Measurements from ENCODE around the gene GRIN1. TPM values are rescaled to one million over a fixed set of nuclear protein-coding genes. Genes with fewer than 3 reads are reported as not detected.

The GRIN1 gene
- total RNA-seq, 1 donor from 2014 or later: not detected

DNA sequence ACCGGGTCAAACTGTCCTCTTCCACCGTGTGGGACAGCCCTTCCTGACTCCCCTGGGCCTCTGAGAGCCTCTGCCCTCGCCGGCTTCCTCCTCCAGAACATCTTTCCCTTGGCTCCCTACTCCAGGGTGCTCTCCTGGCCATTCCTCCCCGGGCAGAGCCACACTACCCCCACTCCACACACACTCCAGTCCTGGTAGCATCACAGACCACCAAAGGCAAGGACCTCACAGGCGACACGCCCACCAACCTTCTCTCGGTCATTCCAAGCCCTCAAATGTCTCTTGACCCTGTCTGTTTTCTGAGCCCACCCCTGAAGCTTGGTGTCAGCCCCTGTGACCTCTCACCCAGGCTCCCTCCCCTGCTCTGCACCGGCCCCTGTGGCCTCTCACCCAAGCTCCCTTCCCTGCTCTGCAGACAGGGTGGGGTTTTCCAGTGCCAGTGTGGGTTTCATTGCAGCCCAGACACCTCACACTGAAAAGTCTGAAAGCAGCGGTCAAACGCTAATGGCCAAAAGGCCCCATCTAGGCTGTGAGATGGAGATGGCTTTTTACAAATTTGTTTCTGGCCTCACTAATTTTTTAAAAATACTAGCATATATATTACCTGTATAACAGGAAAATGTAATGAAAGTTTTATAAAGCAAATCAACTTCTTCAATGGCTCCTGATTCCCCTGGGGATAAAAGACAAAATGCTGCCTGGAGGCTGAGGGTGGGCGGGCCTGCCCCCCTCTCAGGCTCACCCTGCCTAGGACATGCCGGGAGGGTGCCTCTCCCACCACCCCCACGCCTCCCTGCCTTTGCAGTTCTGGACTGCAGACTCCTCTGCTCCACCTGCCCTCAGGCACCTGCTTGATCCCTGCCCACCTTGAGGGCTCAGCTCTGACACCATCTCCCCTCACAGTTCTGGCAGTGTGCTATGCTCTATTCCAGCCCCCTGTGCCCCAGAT, 20.4 kb downstream of the GRIN1 start:
- Histone ChIP-seq H3K4me1 (ENCODE audit: control insufficient read depth in 3 of 3, insufficient read depth in 3 of 3, low read length in 3 of 3) (peaks cover 3 to 15% (median 8%) of the 10 kb centered on the region in 3 donors), H3K27me3 (ENCODE audit: control insufficient read depth in 3 of 3, insufficient read depth in 3 of 3, low read length in 3 of 3) (peaks cover 72 to 88% (median 80%) of the 10 kb centered on the region in 3 donors), H3K9ac (ENCODE audit: low read depth in 1 of 3, low read length in 3 of 3) (no peak overlapping the region)

GRCh38 chr9:137160054-137160425, 21.1 kb downstream of the GRIN1 start:
- Histone ChIP-seq H3K9me3 (ENCODE audit: control insufficient read depth in 3 of 3, low read length in 3 of 3) (no peaks in the 10 kb centered on the region), H3K27ac (ENCODE audit: low read depth, low read length) (no peak overlapping the region)

More for the DNA sequence above, 20.4 kb downstream of the GRIN1 start:
- no peaks in the 10 kb centered on the region for H3K36me3 ChIP-seq (ENCODE audit: control insufficient read depth in 3 of 3, insufficient read depth in 3 of 3, low read length in 3 of 3)
- no peaks in the 10 kb centered on the region for H3K9me3 ChIP-seq (ENCODE audit: control insufficient read depth in 3 of 3, low read length in 3 of 3)
- no peak overlapping the region for H3K4me3 ChIP-seq (ENCODE audit: low read length in 3 of 3)
- H3K27ac ChIP-seq (ENCODE audit: low read depth, low read length): no peak overlapping the region

DNA sequence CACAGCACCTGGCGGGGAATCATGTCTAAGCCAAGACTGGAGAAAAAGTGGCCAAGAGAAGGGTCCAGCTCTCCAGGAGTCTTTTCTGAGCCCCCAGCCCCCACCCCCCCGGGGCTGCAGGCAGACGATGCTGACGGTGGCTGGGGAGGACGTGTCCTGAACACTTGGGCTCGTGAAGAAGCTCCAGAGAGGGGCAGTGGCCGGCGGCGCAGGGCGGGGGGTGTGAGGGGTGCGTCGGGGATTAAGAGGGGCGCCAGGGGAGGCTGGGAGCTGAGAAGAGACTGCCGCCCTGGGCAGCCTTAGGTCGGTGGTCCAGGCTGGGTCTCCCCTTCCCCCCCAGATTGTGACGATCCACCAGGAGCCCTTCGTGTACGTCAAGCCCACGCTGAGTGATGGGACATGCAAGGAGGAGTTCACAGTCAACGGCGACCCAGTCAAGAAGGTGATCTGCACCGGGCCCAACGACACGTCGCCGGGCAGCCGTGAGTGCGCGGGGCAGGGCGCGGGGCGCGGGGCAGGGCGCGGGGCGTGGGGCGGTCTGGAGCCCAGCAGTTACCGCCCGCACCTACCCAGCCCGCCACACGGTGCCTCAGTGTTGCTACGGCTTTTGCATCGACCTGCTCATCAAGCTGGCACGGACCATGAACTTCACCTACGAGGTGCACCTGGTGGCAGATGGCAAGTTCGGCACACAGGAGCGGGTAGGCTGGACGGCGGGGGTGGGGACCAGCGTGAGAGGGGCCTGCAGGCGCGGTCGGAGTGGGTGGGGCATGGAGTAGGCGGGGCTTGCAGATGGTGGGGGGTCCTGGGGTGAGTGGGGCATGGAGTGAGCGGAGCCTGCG, 22.0 kb downstream of the GRIN1 start:
- H3K27me3 ChIP-seq (ENCODE audit: control insufficient read depth in 3 of 3, insufficient read depth in 3 of 3, low read length in 3 of 3): peaks cover 78 to 91% (median 85%) of the 10 kb centered on the region in 3 donors
- H3K9ac ChIP-seq (ENCODE audit: low read depth in 1 of 3, low read length in 3 of 3): no peak overlapping the region
- no peaks in the 10 kb centered on the region for H3K9me3 ChIP-seq (ENCODE audit: control insufficient read depth in 3 of 3, low read length in 3 of 3)

More at GRCh38 chr9:137160054-137160425, 21.1 kb downstream of the GRIN1 start:
- Histone ChIP-seq H3K36me3 (ENCODE audit: control insufficient read depth in 3 of 3, insufficient read depth in 3 of 3, low read length in 3 of 3) (no peaks in the 10 kb centered on the region), H3K4me3 (ENCODE audit: low read length in 3 of 3) (no peak overlapping the region), H3K9ac (ENCODE audit: low read depth in 1 of 3, low read length in 3 of 3) (no peak overlapping the region), H3K27me3 (ENCODE audit: control insufficient read depth in 3 of 3, insufficient read depth in 3 of 3, low read length in 3 of 3) (peaks cover 78 to 91% (median 85%) of the 10 kb centered on the region in 3 donors), H3K4me1 (ENCODE audit: control insufficient read depth in 3 of 3, insufficient read depth in 3 of 3, low read length in 3 of 3) (peaks cover 3 to 15% (median 8%) of the 10 kb centered on the region in 3 donors)

GRCh38 chr9:137161558-137162486, 22.9 kb downstream of the GRIN1 start:
- H3K36me3 ChIP-seq (ENCODE audit: control insufficient read depth in 3 of 3, insufficient read depth in 3 of 3, low read length in 3 of 3): no peaks in the 10 kb centered on the region
- H3K4me3 ChIP-seq (ENCODE audit: low read length in 3 of 3): no peak overlapping the region
- no peaks in the 10 kb centered on the region for H3K9me3 ChIP-seq (ENCODE audit: control insufficient read depth in 3 of 3, low read length in 3 of 3)
- no peak overlapping the region for H3K27ac ChIP-seq (ENCODE audit: low read depth, low read length)
- H3K27me3 ChIP-seq (ENCODE audit: control insufficient read depth in 3 of 3, insufficient read depth in 3 of 3, low read length in 3 of 3): peaks cover 78 to 91% (median 86%) of the 10 kb centered on the region in 3 donors
- H3K9ac ChIP-seq (ENCODE audit: low read depth in 1 of 3, low read length in 3 of 3): no peak overlapping the region
- H3K4me1 ChIP-seq (ENCODE audit: control insufficient read depth in 3 of 3, insufficient read depth in 3 of 3, low read length in 3 of 3): peaks cover 3 to 11% (median 5%) of the 10 kb centered on the region in 3 donors

More for the DNA sequence above, 22.0 kb downstream of the GRIN1 start:
- Histone ChIP-seq H3K27ac (ENCODE audit: low read depth, low read length) (no peak overlapping the region), H3K4me1 (ENCODE audit: control insufficient read depth in 3 of 3, insufficient read depth in 3 of 3, low read length in 3 of 3) (peaks cover 3 to 15% (median 8%) of the 10 kb centered on the region in 3 donors), H3K4me3 (ENCODE audit: low read length in 3 of 3) (no peak overlapping the region), H3K36me3 (ENCODE audit: control insufficient read depth in 3 of 3, insufficient read depth in 3 of 3, low read length in 3 of 3) (no peaks in the 10 kb centered on the region)

GRCh38 chr9:137162505-137163364, 23.8 kb downstream of the GRIN1 start:
- H3K4me3 ChIP-seq (ENCODE audit: low read length in 3 of 3): no peak overlapping the region
- peaks cover 73 to 93% (median 86%) of the 10 kb centered on the region in 3 donors for H3K27me3 ChIP-seq (ENCODE audit: control insufficient read depth in 3 of 3, insufficient read depth in 3 of 3, low read length in 3 of 3)
- no peak overlapping the region for H3K27ac ChIP-seq (ENCODE audit: low read depth, low read length)

GRCh38 chr9:137163365-137163715, 24.4 kb downstream of the GRIN1 start:
- H3K36me3 ChIP-seq (ENCODE audit: control insufficient read depth in 3 of 3, insufficient read depth in 3 of 3, low read length in 3 of 3): no peaks in the 10 kb centered on the region
- peaks cover 71 to 92% (median 85%) of the 10 kb centered on the region in 3 donors for H3K27me3 ChIP-seq (ENCODE audit: control insufficient read depth in 3 of 3, insufficient read depth in 3 of 3, low read length in 3 of 3)
- no peak overlapping the region for H3K27ac ChIP-seq (ENCODE audit: low read depth, low read length)
- H3K9ac ChIP-seq (ENCODE audit: low read depth in 1 of 3, low read length in 3 of 3): no peak overlapping the region
- H3K9me3 ChIP-seq (ENCODE audit: control insufficient read depth in 3 of 3, low read length in 3 of 3): no peaks in the 10 kb centered on the region
- peaks cover 3 to 16% (median 9%) of the 10 kb centered on the region in 3 donors for H3K4me1 ChIP-seq (ENCODE audit: control insufficient read depth in 3 of 3, insufficient read depth in 3 of 3, low read length in 3 of 3)
- no peak overlapping the region for H3K4me3 ChIP-seq (ENCODE audit: low read length in 3 of 3)

More at GRCh38 chr9:137162505-137163364, 23.8 kb downstream of the GRIN1 start:
- Histone ChIP-seq H3K9ac (ENCODE audit: low read depth in 1 of 3, low read length in 3 of 3) (no peak overlapping the region), H3K36me3 (ENCODE audit: control insufficient read depth in 3 of 3, insufficient read depth in 3 of 3, low read length in 3 of 3) (no peaks in the 10 kb centered on the region), H3K9me3 (ENCODE audit: control insufficient read depth in 3 of 3, low read length in 3 of 3) (no peaks in the 10 kb centered on the region), H3K4me1 (ENCODE audit: control insufficient read depth in 3 of 3, insufficient read depth in 3 of 3, low read length in 3 of 3) (peaks cover 3 to 11% (median 5%) of the 10 kb centered on the region in 3 donors)

GRCh38 chr9:137163805-137164204, 24.9 kb downstream of the GRIN1 start:
- Histone ChIP-seq H3K9me3 (ENCODE audit: control insufficient read depth in 3 of 3, low read length in 3 of 3) (no peaks in the 10 kb centered on the region), H3K27ac (ENCODE audit: low read depth, low read length) (no peak overlapping the region), H3K9ac (ENCODE audit: low read depth in 1 of 3, low read length in 3 of 3) (no peak overlapping the region), H3K4me1 (ENCODE audit: control insufficient read depth in 3 of 3, insufficient read depth in 3 of 3, low read length in 3 of 3) (peaks cover 5 to 19% (median 13%) of the 10 kb centered on the region in 3 donors), H3K4me3 (ENCODE audit: low read length in 3 of 3) (no peak overlapping the region), H3K27me3 (ENCODE audit: control insufficient read depth in 3 of 3, insufficient read depth in 3 of 3, low read length in 3 of 3) (peaks cover 67 to 92% (median 86%) of the 10 kb centered on the region in 3 donors), H3K36me3 (ENCODE audit: control insufficient read depth in 3 of 3, insufficient read depth in 3 of 3, low read length in 3 of 3) (no peaks in the 10 kb centered on the region)

DNA sequence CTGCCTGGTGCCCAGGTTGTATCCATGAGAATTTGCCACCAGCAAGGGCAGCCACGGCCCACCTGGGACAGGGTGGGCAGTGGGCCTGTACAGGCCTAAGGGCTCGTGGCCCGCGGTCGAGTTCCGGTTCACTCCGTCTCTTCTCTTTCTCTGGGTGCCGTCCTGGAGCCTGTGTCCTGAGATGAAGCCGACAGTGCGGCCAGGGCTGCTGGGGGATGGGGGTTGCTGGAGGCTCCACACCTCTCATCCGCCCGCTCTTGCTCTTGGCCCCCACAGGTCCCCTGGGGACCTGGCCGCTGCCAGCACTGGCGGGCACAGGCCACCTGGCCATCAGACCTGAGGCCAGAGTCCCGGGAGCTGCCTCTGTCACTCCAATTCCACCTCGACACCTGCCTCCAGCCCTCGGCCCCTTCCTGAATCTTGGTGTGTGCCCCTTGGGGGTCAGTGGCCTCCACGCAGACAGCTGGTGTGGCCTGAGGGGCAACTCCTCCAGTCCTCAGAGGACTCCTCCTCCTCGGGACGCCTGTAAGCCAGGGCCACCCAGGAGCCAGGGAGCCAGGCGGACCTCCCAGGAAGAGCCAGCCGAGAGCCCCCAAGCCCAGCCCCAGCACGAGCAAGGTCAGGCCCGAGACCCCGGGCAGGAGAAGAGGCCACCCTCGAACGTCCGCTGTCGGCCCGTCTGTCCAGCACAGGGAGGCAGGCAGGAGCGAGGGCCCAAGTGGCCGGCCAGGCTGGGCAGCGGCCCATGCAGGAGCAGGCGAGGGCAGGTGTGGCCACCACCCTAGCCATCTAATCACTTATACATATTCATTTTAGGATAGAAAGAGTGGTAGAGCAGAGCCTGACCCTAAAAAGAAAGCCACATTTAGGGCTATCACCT, 25.7 kb downstream of the GRIN1 start:
- no peak overlapping the region for H3K4me3 ChIP-seq (ENCODE audit: low read length in 3 of 3)
- H3K36me3 ChIP-seq (ENCODE audit: control insufficient read depth in 3 of 3, insufficient read depth in 3 of 3, low read length in 3 of 3): no peaks in the 10 kb centered on the region
- peaks cover 13 to 27% (median 19%) of the 10 kb centered on the region in 3 donors for H3K4me1 ChIP-seq (ENCODE audit: control insufficient read depth in 3 of 3, insufficient read depth in 3 of 3, low read length in 3 of 3)
- H3K27me3 ChIP-seq (ENCODE audit: control insufficient read depth in 3 of 3, insufficient read depth in 3 of 3, low read length in 3 of 3): peaks cover 66 to 94% (median 86%) of the 10 kb centered on the region in 3 donors
- H3K9ac ChIP-seq (ENCODE audit: low read depth in 1 of 3, low read length in 3 of 3): no peak overlapping the region
- no peaks in the 10 kb centered on the region for H3K9me3 ChIP-seq (ENCODE audit: control insufficient read depth in 3 of 3, low read length in 3 of 3)
- H3K27ac ChIP-seq (ENCODE audit: low read depth, low read length): no peak overlapping the region

Measured in skeletal muscle tissue (tissue), 4 donors.